Activated CD8-positive, alpha-beta memory T cell treated with anti-CD3 and anti-CD28 coated beads for 4 hours (primary cell): Measurements from ENCODE around the gene ERN2.
"Not testable (repeated sequence)": the region's sequence is repeated elsewhere in the genome, so short reads cannot be mapped to it uniquely, and the experiment has no call there.

Experiments used
- DNase-seq, 2 donors: peaks; one replicate each; pipeline ENCODE4 v3.0.0-alpha.2; 2020; ENCODE audit warnings: low read depth in 2 of 2

The ERN2 gene

GRCh38 chr16:23722613-23723240, 9.7 kb upstream of the ERN2 start:
- not testable (repeated sequence) for DNase-seq

- no peak for DNase-seq
Measured at GRCh38 chr16:23716484-23716883, 3.5 kb upstream of the ERN2 start.

DNA sequence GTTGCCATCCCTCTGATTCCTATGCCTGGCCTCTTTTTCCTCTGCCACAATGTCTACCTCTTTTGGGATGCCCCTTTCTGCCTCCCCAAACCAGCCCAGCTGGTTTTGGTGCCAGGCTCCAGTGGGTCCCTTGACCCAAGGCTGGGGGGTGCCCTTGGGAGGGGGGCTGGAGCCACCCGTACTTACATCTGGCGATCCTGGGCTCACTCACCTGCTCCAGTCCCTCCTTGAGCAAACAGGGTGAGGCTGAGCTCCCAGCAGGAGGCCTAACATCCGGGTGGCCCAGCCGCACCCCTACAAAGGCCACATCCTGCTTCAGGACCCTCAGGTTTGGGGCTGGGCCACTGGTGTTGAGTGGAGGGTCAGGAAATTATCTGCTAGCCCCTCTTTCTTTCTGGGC, 1.2 kb downstream of the ERN2 start:
- DNase-seq, result no peak

- DNase-seq, result no peak
Measured at GRCh38 chr16:23710504-23710903, 2.5 kb downstream of the ERN2 start.

- no peak for DNase-seq
Measured at GRCh38 chr16:23710008-23710407, 3.0 kb downstream of the ERN2 start.

- DNase-seq, result no peak
Measured at GRCh38 chr16:23709536-23709935, 3.5 kb downstream of the ERN2 start.

DNA sequence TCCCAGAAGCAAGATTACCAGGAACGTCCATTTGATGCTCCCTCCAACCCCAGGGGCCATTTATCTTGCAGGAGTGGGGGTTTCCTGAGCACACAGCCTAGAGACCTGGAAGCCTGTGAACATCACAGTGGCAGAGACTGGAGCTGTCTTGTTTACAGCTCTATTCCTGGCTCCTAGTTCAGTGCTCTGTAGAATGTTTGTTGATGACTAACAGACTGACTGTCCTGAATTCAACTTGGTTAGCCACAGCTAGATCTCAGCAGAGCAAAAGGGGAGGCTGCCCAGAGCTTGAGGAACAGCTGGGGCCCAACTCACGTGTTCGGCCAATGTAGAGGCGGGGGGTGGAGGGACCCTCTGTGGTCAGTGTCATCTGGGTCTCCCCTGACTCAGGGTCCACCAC, 6.6 kb downstream of the ERN2 start:
- no peak for DNase-seq

DNA sequence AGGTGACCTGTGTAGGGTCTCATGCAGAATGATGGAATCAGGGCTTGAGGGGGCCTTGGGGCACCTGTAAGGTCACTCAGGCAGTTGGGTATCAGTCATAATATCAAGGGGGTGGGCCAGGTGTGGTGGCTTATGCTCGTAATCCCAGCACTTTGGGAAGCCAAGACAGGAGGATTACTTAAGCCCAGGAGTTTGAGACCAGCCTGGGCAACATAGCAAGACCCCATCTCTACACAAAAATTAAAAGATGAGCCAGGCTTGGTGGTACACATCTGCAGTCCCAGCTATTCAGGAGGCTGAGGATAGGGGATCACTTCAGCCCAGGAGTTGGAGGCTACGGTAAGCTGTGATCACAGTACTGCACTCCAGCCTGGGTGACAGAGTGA, 7.5 kb downstream of the ERN2 start:
- DNase-seq, result no peak

DNA sequence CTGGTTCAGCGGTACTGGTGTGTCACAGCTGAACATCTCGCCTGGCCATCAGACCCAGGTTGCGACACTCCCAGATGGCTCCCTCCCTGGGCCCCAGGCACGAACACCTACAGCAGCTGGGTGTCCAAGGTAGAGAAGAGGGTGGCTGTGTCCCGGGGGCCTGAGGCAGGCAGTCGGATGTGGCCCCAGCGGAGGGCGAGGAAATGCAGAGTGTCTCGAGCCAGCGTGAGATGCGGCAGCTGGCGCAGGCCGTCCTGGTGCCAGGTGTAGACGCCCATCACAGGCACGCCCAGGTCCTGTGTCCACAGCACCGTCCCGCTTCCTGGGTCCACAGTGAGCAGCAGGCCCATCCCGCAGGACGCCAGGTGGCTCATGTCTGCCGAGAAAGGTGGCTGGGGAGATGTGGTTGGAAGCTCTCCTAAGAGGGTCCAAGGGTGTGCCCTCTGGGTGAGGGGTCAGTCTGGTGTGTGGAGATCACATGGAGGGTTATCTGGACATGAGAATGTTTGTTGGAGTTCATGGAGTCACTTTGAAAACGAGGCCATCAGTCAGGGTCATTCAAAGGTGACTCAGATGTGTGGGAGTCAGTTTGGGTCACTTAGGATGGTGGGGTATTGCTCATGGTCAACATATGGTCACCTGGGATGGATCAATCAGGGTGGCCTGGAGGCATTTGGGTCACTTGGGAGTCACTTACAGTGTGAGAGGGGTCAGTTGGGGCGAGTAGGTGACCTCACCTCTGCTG, 8.1 kb downstream of the ERN2 start:
- no peak for DNase-seq

GRCh38 chr16:23702951-23703350, 10.1 kb downstream of the ERN2 start:
- DNase-seq, result no peak

GRCh38 chr16:23701045-23701444, 12.0 kb downstream of the ERN2 start:
- no peak for DNase-seq

DNA sequence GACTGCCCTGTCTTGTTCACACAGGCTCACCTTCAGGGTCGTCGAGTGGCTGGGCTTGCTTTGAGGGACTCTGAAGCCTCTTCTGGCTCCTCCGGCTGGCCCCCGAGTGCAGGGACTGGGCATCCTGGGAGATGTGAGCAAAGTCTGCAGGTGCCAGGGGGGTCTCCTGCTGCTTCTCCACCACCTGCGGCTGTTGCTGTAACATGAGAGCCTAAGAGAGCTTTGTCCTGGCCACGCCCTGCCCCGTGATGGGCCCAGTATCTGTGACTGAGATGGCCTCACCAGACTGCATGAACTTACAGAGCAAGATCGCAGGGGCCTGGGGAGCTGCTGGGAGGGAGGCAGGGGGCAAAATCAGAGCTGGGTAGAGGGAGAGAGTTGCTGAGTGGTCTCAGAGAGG, 12.5 kb downstream of the ERN2 start:
- DNase-seq, result no peak

DNA sequence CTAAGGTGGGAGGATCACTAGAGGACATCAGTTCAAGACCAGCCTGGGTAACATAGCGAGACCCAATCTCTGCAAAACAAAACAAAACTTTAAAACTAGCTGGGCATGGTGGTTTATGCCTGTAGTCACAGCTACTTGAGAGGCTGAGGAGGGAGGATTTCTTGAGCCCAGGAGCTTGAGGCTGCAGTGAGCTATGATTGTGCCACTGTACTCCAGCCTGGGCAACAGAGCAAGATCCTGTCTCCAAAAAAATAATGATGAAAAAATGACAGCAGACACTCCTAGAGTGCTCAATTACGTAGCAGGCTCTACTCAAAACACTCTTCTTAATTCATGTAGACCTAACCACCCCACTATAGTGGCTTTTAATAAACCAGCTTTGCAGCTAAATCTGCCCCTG, 12.9 kb downstream of the ERN2 start:
- DNase-seq, result no peak

DNA sequence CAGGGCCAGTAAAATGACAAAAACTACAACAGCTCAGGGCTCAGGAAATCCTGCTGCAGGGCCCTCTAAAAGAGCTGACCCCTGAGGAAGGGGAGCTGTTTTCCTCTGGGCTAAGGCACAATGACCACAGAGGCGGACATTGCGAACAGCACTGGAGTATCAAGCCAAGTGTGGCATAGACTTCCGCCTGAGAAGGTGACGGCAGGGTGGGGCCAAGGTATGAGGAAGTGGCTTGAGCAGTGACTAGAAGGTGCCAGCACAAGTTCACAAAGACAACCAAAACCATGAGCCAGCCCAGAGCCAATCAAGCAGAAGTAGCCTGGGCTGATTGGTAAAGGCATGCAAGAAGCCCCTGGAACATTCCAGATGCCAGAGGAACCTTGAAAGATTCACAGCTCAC, 13.9 kb downstream of the ERN2 start:
- no peak for DNase-seq

DNA sequence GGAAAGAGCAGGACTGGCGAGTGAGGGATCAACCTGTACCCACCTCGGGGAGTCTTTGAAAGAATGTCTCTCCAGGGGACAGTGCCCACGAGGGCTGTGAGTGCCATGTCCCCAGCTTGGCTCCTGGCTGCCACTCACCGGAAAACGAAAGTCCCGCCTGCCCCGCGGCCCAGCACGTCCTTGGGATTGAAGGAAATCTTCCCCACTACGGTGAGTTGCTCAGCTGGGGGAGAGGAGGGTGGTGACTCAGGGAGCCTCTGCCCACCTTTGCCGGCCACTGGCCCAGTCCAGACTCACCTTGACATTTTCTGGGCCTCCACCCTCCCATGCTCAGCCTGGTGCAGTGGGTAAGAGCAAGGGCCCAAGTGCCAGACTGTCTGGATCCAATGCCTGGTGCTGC, 17.3 kb downstream of the ERN2 start:
- DNase-seq, result no peak

- no peak for DNase-seq
Measured at GRCh38 chr16:23694644-23695373, 18.2 kb downstream of the ERN2 start.

- no peak for DNase-seq
Measured at GRCh38 chr16:23694265-23694643, 18.8 kb downstream of the ERN2 start.

- DNase-seq, result no peak
Measured at GRCh38 chr16:23692190-23692837, 20.7 kb downstream of the ERN2 start.

DNA sequence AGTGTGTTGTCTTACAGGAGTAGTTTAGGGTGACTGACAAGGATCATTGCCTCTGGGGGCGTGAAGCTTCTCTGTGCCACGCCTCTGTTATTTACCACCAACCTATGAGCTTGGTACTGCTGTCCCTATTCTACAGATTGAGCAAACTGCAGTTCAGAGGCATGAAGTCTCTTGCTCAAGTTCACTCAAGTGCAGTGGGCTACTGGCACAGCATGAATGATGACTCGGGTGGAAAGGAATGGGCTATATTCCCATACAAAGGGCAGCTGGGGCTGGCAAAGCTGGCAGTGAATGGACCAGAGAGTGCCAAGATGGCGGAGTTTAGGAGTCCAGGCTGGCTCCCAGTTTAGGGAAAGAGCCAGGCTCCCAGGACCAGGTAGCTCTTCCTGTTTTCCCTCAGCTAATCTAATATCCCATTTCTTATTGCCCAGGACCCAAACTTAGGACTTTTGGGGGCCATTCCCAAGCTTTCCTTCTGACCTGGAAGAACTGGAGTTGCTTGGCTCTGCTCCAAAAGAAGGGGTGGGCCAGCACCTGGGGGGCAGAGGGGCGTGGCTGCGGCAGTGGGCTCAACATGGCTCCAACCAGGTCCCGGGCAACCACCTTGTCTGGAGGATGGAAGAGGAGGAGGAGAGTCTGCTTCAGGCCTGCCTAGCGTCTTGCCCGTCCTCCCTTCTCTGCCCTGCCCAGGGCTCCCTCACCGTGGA, 21.4 kb downstream of the ERN2 start:
- DNase-seq, result no peak

GRCh38 chr16:23690771-23691482, 22.1 kb downstream of the ERN2 start:
- DNase-seq, result no peak

DNA sequence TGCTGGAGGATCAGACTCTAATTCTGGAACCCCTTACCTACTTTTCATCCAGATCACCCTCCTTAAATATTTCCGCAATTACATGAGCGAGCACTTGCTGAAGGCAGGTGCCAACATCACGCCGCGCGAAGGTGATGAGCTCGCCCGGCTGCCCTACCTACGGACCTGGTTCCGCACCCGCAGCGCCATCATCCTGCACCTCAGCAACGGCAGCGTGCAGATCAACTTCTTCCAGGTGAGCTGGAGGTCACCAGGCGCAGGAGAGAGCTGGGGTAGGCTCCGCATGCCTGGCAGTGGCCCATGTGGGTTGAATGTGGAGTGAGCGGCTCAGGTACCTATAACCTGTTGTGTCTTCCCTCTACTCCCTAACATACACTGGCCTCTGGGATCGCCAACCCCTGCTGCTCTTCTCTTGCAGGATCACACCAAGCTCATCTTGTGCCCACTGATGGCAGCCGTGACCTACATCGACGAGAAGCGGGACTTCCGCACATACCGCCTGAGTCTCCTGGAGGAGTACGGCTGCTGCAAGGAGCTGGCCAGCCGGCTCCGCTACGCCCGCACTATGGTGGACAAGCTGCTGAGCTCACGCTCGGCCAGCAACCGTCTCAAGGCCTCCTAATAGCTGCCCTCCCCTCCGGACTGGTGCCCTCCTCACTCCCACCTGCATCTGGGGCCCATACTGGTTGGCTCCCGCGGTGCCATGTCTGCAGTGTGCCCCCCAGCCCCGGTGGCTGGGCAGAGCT, 23.4 kb downstream of the ERN2 start:
- no peak for DNase-seq
